GM12873 (cell line): ENCODE data around the gene SLX9.

Source experiments
- CTCF ChIP-seq: IDR thresholded peaks from 2 replicates; pipeline ENCODE4 v1.5.1; 2012; ENCODE audit warnings: low read depth, mild to moderate bottlenecking, moderate library complexity, low read length, control low read depth; ENCODE audit not compliant: insufficient read depth; ENCODE audit errors: missing control alignments

SLX9 gene

GRCh38 chr21:44932408-44933181 is 7.2 kb upstream of the SLX9 start:
- peak; percentile 61 for TF ChIP-seq CTCF

GRCh38 chr21:44933199-44933917 is 6.5 kb upstream of the SLX9 start:
- TF ChIP-seq CTCF = no peak

GRCh38 chr21:44933918-44934260 is 5.9 kb upstream of the SLX9 start:
- no peak for TF ChIP-seq CTCF

- TF ChIP-seq CTCF = no peak
Observed at GRCh38 chr21:44934276-44934675, 5.6 kb upstream of the SLX9 start.

GRCh38 chr21:44934797-44935532 is 4.9 kb upstream of the SLX9 start:
- TF ChIP-seq CTCF = no peak

GRCh38 chr21:44935533-44935927 is 4.3 kb upstream of the SLX9 start:
- no peak for TF ChIP-seq CTCF

- no peak for TF ChIP-seq CTCF
Observed at GRCh38 chr21:44938772-44939531, 877 bp upstream of the SLX9 start.
